Esophagus muscularis mucosa (tissue), 4 donors: Measurements from ENCODE around the gene AAK1. TPM values are rescaled to one million over a fixed set of nuclear protein-coding genes. Genes with fewer than 3 reads are reported as not detected.

Source experiments
- DNase-seq: peaks from one replicate; pipeline ENCODE4 v3.0.0-alpha.2; 2017; ENCODE audit errors: extremely low spot score
- H3K27ac ChIP-seq, 4 donors: fragments of 200-600 bp; sonication (generic); replicated peaks in 1 of 4; 1 replicate in 3 of 4; 2 replicates in 1 of 4; pipeline ENCODE4 v1.5.1; 2016 to 2019; ENCODE audit warnings: mild to moderate bottlenecking in 1 of 4
- H3K27me3 ChIP-seq, 4 donors: fragments of 200-600 bp; sonication (generic); one replicate each; pipeline versions ENCODE4 v1.5.1 to v1.6.0; 2016 to 2019
- H3K36me3 ChIP-seq, 4 donors: fragments of 200-600 bp; sonication (generic); one replicate each; pipeline ENCODE4 v1.5.1; 2016 to 2019
- H3K4me1 ChIP-seq, 4 donors: fragments of 200-600 bp; sonication (generic); one replicate each; pipeline ENCODE4 v1.5.1; 2016 to 2019
- H3K4me3 ChIP-seq, 4 donors: fragments of 200-600 bp; sonication (generic); 1 replicate in 2 of 4; 2 replicates in 2 of 4; pipeline ENCODE4 v1.5.1; 2016 to 2019; ENCODE audit warnings: mild to moderate bottlenecking in 4 of 4, moderate library complexity in 1 of 4
- H3K9me3 ChIP-seq, 4 donors: fragments of 200-600 bp; sonication (generic); 1 replicate in 3 of 4; 2 replicates in 1 of 4; pipeline ENCODE4 v1.5.1; 2016 to 2019
- EP300 ChIP-seq: sonication (generic); formaldehyde crosslinking; IDR thresholded peaks from one replicate; pipeline ENCODE4 v1.6.1; 2017; ENCODE audit warnings: antibody characterized with exemption
- POLR2A ChIP-seq: fragments of 450-650 bp; IDR thresholded peaks from one replicate; pipeline ENCODE4 v1.6.1; 2017; ENCODE audit warnings: antibody characterized with exemption, moderate library complexity, mild to moderate bottlenecking, low read depth
- POLR2AphosphoS5 ChIP-seq, 2 donors: sonication (generic); formaldehyde crosslinking; IDR thresholded peaks; one replicate each; pipeline ENCODE4 v1.6.1; 2017; ENCODE audit warnings: antibody characterized with exemption in 2 of 2
- WGBS: methylation state at CpG from one replicate; pipeline ENCODE4 v1.1.5; 2018; 5-methylcytosine and 5-hydroxymethylcytosine counted together
- intact Hi-C: fragments of 100-400 bp; cut with DNase I; formaldehyde crosslinking; loops from one replicate; pipeline ENCODE4 v1.15.1; 2023
- total RNA-seq, 4 donors: library from RNA; depleted of rRNA; stranded (reverse); fragments of >200 nt; gene quantifications; one replicate each; pipeline versions ENCODE4 v1.1.0 to v1.2.1, GENCODE V29; 2016
- TF ChIP-seq, protein P1 (sequence below), 3 experiments: fragments of 200-600 bp in 2 of 3; fragments of 450-650 bp in 1 of 3; sonication (generic) in 2 of 3; IDR thresholded peaks; one replicate each; pipeline ENCODE4 v1.5.1; 2017 to 2019; ENCODE audit warnings: antibody characterized with exemption in 3 of 3, mild to moderate bottlenecking in 2 of 3, moderate library complexity in 1 of 3

The AAK1 gene
- total RNA-seq, 4 donors from 2014 or later, result 27.8 to 53.2 (median 41.9) TPM

DNA sequence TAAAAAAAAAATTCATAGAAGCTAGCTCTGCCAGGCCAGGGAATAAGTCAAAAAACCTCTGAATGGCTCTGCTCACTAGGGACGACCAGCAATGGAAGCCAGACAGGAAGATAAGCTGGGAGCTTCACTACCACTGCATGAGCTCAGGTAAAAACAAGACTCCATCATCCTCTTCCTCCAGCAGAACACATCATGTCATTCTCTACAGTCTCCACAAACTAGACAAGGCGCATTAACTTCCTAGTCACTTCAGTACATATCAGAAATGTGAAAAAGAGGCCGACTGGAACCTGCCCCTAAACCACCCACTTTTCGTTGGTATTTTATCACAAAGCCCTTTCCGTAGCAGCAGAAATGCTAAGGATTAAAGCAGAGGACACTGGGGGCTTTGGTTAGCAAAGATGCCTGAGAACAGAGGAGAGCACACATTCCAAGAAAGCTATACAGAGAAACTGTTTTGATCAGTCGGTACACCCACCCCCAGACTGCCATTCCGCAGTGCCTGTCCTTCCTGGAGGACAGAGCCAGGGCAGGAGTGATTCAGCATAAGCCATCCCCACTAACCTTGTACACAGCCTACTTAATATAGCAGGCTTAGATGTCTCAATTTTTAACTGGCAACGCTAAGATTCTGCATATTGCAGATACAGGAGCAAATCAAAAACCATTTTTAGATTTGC lies 53.4 kb downstream of the AAK1 start:
- Histone ChIP-seq H3K9me3 (no peaks in the 10 kb centered on the region), H3K4me3 (no peak overlapping the region), H3K4me1 (peaks cover 0 to 29% (median 17%) of the 10 kb centered on the region in 4 donors), H3K27ac (no peak overlapping the region), H3K27me3 (no peaks in the 10 kb centered on the region), H3K36me3 (no peaks in the 10 kb centered on the region)
- no peak for TF ChIP-seq POLR2AphosphoS5 (IDR thresholded peaks at IDR 0.05)
- no peak for DNase-seq
- intact Hi-C loops, result no loop called here
- 64% methylated on average over 8 of the region's 8 CpGs for WGBS

DNA sequence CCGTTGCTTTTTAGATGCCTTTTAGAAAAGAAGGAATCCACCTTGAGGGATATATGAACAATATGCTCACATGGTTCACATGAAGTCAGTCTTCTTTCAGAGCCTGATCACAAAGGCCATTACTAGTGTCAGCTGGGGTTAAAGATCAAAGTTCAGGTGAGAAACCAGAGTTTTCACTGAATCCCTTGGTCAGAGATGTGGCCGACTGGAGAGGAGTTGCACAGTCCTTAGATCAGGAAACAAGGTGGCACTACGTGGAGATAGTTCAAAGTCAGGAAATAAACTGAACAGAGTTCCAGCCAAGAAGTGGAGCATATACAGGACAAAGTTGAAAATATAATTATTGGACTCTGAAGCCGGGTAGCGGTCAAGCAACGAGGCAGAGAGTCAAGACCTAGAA lies 54.6 kb downstream of the AAK1 start:
- Histone ChIP-seq H3K4me1 (peaks cover 0 to 30% (median 18%) of the 10 kb centered on the region in 4 donors), H3K27ac (no peak overlapping the region), H3K36me3 (no peaks in the 10 kb centered on the region), H3K4me3 (no peak overlapping the region), H3K27me3 (no peaks in the 10 kb centered on the region), H3K9me3 (no peaks in the 10 kb centered on the region)
- intact Hi-C loops, result no loop called here
- 85% methylated on average over 6 of the region's 6 CpGs for WGBS
- no peak for DNase-seq
- TF ChIP-seq POLR2A (no peak), EP300 (no peak), POLR2AphosphoS5 (IDR thresholded peaks at IDR 0.05) (no peak)
- TF ChIP-seq, protein P1, sequence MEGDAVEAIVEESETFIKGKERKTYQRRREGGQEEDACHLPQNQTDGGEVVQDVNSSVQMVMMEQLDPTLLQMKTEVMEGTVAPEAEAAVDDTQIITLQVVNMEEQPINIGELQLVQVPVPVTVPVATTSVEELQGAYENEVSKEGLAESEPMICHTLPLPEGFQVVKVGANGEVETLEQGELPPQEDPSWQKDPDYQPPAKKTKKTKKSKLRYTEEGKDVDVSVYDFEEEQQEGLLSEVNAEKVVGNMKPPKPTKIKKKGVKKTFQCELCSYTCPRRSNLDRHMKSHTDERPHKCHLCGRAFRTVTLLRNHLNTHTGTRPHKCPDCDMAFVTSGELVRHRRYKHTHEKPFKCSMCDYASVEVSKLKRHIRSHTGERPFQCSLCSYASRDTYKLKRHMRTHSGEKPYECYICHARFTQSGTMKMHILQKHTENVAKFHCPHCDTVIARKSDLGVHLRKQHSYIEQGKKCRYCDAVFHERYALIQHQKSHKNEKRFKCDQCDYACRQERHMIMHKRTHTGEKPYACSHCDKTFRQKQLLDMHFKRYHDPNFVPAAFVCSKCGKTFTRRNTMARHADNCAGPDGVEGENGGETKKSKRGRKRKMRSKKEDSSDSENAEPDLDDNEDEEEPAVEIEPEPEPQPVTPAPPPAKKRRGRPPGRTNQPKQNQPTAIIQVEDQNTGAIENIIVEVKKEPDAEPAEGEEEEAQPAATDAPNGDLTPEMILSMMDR (IDR thresholded peaks at IDR 0.05), result no peak

DNA sequence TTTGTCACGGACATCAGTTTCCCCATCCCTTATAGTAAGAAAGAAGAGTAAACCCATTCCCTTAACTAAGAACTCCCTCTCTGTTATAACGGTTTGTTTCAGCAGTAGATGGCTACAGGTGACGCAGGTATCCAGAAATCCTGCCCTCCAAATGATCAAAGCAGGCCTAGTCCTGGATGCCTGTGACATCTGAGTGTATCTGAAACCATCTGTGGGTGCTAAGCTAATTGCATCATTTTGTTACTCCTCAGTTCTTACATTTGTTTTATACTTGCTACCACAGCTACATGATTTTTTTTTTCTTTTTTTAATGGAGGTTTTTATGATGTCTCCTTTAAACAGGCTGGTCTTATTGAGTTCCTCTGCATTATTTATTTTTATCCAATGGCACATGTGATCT lies 55.1 kb downstream of the AAK1 start:
- intact Hi-C loops, result no loop called here
- Histone ChIP-seq H3K27ac (no peak overlapping the region), H3K4me3 (no peak overlapping the region), H3K4me1 (peaks cover 5 to 35% (median 23%) of the 10 kb centered on the region in 4 donors), H3K36me3 (no peaks in the 10 kb centered on the region), H3K27me3 (no peaks in the 10 kb centered on the region), H3K9me3 (no peaks in the 10 kb centered on the region)
- 98% methylated on average over 3 of the region's 3 CpGs for WGBS
- TF ChIP-seq, protein P1 (IDR thresholded peaks at IDR 0.05), result no peak
- TF ChIP-seq EP300, result no peak
- no peak for TF ChIP-seq POLR2A
- no peak for TF ChIP-seq POLR2AphosphoS5 (IDR thresholded peaks at IDR 0.05)
- no peak for DNase-seq

DNA sequence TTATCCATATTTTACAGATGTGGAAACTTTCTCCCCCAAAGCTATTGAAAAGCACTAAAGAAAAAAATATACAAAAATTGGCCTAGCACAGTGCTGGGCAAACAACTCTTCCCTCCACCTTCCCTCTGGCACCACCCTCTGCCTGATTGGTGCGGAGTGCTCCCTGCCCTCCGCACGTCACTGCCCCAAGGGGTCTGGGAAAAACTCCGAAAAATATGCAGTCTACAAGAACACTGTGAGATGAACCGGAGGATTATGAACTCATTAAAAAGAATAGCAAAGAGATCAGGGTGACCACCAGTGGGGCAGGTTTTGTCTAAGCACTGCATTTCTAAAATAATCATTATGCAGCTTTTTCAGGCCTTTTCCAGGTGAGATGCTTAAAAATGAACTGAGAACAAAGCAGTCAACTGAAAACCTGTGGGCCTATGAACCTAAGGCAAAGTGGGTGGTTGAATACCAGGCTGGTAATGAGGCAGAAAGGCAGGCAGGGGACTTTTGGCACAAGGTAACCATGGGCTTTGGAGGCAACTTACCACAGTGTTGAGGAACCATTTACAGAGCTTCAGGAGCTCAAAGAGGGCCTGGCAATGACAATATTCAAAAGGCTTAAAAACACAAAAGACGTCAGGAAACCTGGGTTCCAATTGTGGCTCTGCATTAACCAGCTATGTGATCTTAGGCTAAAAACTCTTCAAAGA lies 57.5 kb downstream of the AAK1 start:
- TF ChIP-seq, protein P1 (IDR thresholded peaks at IDR 0.05), result no peak
- no peak for TF ChIP-seq POLR2A
- no peak for TF ChIP-seq POLR2AphosphoS5 (IDR thresholded peaks at IDR 0.05)
- no peak for TF ChIP-seq EP300
- no peak for DNase-seq
- H3K27me3 ChIP-seq, result no peaks in the 10 kb centered on the region
- H3K9me3 ChIP-seq, result no peaks in the 10 kb centered on the region
- no peak overlapping the region for H3K4me3 ChIP-seq
- no peak overlapping the region for H3K27ac ChIP-seq
- H3K36me3 ChIP-seq, result no peaks in the 10 kb centered on the region
- H3K4me1 ChIP-seq, result peaks cover 23 to 51% (median 42%) of the 10 kb centered on the region in 4 donors
- WGBS, result 94% methylated on average over 6 of the region's 6 CpGs
- intact Hi-C loops, result no loop called here

DNA sequence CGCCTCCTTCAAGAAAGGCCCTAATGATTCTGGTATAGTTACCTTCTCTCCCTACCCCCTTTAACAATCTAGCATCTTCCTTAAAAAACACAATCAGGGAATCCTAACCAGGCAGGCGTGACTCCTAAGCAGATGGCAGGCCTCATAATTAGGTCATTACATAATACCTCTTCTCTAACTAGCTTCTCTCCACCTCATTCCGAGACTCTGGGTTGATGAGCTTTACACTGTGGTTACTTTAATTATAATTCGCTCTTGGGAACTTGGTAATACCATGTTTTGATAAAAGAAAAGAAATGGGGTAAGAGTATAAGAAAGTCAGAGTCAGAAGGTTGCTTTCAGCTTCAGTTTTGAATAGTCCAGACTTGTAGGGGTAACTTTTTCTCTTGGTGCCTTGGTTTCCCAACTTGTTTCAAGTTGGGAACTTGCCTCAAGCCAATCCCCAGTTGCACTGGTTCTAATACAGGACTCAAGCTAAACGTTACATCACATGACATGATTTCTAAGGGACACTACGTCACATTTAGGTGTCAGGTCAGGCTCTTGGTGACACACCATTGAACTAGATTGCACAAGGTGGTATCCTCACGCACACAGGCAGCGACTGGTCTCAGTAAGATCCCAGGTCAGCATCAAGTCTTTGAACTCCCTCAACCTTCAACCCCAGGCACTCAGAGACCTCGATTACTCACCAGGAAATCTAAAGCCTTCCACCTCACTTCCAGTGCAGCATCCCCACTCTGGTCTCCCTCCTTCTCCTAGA lies 59.2 kb downstream of the AAK1 start:
- intact Hi-C loops, result no loop called here
- Histone ChIP-seq H3K27me3 (no peaks in the 10 kb centered on the region), H3K4me1 (peaks cover 23 to 49% (median 35%) of the 10 kb centered on the region in 4 donors), H3K4me3 (no peak overlapping the region), H3K27ac (no peak overlapping the region), H3K36me3 (no peaks in the 10 kb centered on the region), H3K9me3 (no peaks in the 10 kb centered on the region)
- TF ChIP-seq EP300, result no peak
- TF ChIP-seq POLR2A, result no peak
- no peak for TF ChIP-seq POLR2AphosphoS5 (IDR thresholded peaks at IDR 0.05)
- TF ChIP-seq, protein P1 (IDR thresholded peaks at IDR 0.05), result no peak
- 89% methylated on average over 9 of the region's 9 CpGs for WGBS
- no peak for DNase-seq
